Measurements from ENCODE around the gene PABPN1L.

PABPN1L gene, protein sequence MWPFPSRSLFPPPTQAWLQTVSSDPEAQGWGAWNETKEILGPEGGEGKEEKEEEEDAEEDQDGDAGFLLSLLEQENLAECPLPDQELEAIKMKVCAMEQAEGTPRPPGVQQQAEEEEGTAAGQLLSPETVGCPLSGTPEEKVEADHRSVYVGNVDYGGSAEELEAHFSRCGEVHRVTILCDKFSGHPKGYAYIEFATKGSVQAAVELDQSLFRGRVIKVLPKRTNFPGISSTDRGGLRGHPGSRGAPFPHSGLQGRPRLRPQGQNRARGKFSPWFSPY

DNA sequence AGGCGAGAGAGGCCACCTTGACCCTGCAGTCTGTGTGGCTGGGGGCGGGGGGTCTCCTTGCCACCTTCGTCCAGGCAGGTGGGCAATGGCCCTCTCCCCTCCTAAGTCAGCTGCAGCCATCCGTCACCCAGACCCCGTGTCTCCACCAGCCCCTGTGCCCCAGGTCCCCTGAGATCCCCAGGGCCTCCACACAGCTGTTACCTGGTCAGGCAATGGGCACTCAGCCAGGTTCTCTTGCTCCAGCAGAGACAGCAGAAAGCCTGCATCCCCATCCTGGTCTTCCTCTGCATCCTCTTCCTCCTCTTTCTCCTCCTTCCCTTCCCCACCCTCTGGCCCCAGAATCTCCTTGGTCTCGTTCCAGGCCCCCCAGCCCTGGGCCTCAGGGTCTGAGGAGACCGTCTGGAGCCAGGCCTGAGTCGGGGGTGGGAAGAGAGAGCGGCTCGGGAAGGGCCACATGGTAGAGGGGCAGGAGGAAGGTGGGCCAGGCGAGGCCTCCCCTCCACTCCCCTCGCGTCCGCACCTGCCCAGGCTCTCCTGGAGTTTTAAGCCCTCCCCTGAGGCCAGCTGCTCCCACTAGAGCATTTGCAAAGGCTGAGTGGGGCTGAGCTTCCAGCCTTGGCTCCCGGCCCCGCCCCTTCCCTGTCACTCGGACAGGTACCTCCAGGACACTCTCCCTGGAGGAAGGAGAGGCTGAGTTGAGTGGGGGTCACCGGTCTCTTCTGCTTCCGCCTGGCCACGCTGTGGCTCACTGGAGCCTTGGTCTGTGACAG, at the start of gene PABPN1L:
PABPN1L (minus strand) TSS at position 510 of the 770 bp plus-strand sequence; CDS start at position 456, 54 bp downstream.
- no peak for DNase-seq (ENCODE audit: low spot score)

DNA sequence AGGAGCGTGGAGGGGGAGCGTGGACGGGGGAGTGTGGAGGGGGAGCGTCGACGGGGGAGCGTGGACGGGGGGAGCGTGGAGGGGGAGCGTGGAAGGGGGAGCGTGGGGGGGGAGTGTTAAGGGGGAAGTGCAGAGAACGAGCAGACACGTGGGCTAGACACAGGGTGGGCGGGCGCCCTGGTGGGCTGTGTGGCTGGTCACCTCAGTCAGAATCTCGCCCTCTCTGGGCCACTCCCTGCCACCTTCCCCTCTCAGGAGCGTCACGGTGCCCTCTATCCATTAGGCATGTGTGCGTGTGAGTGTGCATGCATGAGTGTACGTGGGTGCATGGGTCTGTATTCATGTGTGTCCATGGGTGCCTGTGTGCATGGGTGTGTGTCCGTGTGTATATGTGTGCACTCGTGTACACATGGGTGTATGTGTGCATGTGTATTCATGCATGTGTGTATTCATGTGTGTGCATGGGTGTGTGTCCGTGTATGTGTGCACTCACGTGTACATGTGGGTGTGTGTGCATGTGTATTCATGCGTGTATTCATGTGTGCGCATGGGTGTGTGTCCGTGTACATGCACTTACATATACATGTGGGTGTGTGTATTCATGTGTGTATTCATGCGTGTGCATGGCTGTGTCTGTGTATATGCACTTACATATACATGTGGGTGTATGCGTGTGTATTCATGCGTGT, 49.3 kb upstream of the PABPN1L start:
- no peak for DNase-seq (ENCODE audit: low spot score)

DNA sequence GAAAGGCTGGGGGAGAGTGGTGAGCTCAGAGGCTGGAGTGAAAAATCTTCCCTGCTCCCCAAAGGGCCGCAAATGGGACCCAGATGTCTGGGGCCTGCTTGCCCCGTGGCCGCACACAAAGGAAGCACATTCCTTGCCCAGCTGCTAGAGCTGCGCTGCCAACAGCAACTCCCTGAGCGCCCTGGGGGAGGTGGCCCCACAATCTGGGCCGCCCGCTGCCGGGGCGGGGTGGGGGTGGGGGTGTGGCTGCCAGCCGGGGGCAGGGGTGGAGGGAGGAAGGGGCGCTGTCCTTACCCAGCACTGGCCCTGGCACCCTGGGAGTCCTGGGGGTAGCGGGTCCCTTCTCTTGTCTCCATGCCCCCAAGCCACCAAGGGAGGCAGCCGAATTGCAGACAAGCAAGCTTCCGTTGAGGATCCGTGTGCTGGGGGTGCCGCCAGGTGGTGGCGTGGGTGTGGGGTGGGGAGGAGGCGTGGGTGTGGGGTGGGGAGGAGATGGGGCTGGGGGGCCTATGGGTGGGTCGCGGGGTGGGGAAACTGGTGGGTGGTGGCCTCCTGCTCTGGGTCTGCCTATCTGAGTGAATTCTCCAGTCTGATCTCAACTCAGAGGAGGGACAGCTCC, 48.4 kb upstream of the PABPN1L start:
- no peak for DNase-seq (ENCODE audit: low spot score)

DNA sequence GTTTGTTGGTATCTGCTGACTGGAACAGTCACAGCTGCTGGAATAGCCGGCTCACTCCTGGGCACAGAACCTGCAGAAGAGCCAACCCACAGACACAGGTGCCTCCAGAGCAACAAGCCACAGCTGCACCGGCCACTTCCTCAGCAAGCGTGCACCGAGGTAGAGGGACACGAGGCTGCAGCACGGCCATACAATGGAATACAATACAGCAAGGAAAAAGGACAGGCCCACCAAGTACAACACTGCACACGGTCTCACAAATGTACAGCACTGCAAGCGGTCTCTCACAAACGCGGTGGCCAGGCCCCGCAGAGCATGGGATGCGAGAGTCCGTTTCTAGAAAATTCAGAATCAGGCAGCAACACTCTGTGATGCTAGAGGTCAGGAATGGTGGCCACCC, 47.4 kb upstream of the PABPN1L start:
- no peak for DNase-seq (ENCODE audit: low spot score)

DNA sequence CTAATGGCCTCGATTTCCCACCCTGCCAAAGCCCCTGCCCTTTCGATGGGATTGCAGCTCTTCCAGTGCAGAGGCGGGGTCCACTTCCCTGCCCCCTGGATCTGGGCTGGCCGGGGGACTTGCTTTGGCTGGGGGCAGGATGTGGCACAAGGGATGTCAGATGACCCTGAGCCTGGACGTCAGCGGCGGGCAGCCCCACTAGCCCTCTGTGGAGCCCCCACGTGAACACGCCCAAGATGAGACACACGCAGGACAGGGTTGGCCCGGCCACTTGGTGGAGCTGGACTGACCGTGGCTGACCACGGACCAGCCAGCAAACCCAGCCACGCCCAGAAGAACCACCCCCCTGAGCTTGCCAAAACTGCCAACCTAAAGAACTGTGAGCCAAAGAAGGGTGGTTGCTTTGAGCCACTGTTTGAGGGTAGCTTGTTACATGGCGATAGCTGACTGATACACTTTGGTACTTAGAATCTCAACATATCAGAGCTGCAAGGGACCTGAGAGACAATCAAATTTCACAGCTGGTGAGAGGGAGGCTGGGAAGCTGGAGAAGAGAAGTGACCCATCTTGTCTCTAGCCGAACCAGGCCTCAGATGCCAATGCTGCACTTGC, 46.6 kb upstream of the PABPN1L start:
- no peak for DNase-seq (ENCODE audit: low spot score)

DNA sequence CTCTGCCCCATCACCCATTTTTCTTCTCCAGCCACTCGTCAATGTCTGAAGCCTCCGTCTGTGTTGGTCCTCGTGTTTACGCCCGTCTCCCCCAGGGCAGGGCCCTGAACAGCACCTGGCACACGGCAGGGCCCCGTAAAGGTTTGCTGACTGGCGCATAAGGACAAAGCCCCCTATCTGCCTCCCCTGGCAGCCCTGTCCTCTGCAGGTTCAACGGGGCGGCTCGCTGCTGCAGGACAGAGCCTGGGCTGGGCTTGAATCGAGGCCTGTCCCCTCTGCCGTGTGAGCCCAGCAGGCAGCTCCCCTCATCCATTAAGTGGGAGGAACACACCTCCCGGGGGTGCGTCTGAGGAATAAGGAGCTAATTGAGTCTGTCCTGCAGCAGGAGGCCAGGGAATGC, 46.1 kb upstream of the PABPN1L start:
- no peak for DNase-seq (ENCODE audit: low spot score)

DNA sequence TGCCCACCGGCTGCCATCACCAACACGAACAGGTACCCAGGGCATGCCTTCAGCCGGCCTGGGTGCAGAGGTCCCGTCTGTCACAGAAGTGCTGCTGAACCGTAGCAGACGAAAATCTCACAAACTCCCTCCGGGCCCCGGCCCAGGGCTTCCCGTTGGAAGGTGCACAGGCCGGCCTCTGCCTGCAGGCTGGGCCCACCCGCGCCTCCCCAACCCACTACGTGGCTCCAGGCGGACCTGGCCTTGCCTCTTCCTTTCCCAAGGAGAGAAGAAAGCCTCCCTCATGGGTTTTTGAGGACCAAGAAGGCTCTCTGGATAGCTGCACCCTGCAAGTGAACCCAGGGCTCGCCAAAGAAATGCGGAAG, 45.5 kb upstream of the PABPN1L start:
- DNase-seq (ENCODE audit: low spot score): no peak

DNA sequence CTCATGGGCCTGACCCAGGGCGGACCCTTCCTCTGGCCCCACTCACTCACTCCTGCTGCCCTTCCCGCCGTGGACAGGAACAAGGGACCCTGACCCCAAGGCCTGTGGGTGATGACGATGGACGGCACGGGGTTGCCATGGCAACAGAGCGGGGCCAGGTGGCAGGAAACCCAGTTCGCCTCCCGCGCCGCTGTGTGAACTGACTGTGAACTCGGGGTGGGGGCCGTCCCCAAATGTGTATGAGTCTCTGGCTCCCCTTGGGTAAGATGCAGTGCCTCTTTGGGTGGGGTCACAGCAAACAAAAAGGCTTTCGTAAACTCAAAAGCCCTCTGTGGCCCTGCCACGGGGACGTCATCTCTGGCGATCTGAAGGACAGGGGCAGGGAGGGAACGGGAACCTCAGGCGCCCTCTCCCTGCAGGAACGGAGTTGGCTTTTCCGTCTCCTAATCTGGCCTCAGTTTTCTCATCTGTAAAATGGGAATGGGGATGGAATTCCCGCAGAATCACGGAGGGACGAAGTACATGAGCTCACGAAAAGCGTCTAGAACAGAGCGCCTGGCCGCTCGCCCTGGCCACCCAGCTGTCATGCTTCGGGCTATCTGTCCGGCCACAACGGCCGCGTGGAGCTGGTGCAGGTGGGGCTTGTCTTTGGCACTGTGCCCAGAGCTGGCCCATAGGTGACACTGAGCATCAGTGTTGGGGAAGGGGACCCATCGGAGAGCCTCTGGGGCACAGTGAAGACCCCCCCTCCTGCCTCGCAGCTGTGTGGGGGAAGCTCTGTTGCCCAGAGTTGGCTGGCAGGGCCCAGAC, 44.9 kb upstream of the PABPN1L start:
- no peak for DNase-seq (ENCODE audit: low spot score)

DNA sequence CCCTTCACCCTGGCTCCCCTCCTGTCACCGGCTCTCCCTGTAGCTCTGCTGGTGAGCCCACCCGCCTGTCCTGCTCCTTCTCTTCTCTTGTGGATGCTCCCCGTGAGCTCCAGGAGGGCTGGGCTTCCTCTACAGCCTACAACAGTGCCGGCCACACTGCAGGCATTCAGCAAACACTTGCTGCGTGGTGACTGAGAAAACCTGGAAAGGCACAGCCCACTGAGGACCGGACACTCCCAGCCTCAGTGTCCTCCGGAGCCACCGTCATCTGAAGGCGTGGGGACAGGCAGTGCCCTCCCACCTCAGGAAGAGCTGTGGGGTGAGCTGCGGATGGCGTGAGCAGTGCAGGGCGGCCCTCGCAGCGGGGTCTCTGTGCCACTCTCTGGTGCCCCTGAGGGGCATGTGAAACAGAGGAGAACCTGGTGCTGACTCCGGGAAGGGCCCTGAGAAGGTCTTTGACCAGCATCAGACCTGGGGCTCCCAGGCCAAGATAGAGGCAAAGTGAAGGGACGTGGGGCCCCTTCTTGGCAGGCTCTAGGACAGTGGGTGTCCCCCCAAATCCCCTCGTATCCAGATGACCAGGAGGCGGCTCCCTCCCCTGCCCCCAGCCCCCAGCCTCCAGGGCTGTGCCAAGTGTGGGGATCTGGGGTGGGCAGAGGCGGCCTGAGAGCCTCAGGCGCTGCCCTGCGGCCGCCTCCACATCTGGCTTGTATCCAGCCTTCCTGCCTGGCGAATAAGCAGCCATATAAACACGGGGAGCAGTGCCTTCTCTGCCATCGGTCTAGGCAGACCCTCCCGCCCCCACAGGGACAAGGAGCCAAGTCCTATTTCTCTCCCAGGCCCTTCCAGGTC, 44.0 kb upstream of the PABPN1L start:
- DNase-seq (ENCODE audit: low spot score): no peak

DNA sequence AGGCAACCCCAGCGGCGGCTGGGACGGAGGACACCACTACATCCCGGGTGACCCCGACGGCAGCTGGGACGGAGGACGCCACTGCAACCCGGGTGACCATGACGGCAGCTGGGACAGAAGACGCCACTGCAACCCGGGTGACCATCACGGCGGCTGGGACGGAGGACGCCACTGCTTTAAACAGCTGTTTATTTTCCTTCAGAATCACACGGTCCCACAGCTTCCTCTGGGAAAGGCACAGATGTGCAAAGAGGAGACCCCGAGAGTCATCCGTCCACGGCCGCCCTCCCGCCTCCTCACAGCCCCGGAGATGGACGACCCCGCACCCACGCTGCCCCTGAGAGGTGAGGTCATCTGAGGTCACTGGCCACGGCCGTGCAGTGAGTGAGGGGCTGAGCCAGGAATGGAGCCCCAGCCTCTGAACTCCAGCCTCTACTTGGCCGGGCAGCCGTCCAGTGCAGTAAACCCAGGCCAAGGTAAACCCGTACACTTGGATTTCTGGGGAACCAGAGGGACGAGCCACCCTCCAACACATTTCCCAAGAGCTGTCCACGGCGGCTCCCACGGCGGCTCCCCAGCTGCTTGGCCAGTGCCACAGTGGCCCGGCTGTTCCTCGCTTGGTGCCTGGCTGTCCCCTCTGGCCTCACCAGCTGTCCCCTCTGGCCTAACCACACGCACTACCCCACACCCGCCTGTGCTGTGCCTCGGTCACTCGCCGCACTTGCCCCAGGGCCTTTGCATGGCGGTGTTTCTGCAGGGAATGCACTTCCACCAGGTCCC, 43.2 kb upstream of the PABPN1L start:
- no peak for DNase-seq (ENCODE audit: low spot score)

DNA sequence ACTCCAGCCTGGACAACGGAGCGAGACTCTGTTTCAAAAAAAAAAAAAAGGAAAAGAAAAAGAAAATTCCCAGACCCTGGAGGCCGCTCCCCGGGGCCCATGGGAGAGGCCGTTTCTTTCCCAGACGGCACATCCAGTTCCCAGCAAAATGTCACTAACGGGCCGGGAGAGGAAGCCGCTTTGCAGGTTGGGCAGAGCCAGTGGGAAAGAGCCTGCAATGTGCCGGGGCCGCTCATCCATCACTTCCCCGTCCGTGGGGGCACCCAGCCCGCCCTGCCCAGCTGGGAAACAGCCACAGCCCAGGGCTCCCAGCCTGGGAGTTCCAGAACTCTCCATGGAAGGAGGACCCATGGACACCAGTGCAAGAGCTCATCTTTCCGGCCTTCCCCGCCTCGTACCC, 41.8 kb upstream of the PABPN1L start:
- DNase-seq (ENCODE audit: low spot score): no peak

DNA sequence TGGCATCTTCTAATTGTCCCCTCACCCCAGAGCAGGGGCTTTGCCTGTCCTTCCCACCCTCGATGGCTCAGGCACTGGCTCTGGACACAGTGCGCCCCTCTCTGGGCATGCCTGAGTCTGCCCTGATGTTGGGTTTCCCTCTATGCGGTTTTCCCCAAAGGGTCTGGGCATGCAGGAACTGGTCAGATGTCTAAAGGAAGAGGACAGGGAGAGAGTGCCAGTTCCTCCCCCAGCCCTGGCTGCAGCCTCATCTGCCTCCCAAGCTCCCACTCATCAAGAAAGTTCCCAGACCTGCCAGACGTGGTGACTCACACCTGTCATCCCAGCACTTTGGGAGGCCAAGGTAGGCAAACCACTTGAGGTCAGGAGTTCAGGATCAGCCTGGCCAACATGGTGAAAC, 41.3 kb upstream of the PABPN1L start:
- DNase-seq (ENCODE audit: low spot score): no peak

DNA sequence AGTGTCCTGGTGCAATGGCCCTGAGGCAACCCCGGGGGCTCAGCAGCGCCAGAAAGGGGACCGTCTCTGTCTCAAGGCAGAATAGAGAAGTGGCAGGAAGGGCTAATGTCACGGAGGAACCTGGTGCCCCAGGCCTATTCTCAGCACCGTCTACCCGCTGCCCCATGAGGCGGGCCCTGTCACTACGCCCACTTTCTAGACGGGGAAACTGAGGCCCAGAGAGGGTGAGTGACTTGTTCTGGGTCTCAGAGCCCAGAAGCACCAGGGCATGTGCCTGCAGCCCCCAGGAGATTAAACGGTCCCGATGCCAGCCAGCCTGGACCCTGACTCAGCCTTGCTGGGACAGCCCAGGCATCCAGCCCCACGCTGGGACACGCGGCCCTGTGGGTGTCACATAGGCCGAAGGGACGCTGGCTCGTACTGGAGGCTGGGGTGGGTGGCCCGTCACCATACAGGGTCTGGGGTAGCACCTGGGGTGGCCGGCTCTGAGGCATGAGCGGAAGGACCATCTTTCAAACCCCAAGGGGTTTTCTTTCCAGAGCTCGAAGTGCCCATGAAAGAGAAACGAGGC, 40.2 kb upstream of the PABPN1L start:
- DNase-seq (ENCODE audit: low spot score): no peak

DNA sequence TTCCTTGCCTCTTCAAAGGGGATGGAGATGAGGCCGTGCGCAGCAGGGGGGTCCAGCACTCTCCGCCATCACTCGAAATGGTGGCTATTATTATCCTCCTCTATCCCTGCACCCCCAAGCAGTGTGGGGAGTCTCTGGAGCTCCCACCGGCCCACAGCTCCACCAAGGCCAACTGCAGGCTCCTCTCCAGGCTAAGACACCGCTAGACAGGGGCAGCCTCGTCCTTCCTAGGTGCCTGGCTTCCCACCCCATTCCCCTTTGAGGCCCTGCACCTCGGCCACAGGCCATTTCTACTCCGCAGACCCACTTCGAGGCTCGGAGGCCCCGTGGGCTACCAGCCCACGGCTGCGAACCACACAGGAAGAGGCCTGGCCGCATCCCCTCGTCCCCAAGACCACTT, 39.6 kb upstream of the PABPN1L start:
- no peak for DNase-seq (ENCODE audit: low spot score)

DNA sequence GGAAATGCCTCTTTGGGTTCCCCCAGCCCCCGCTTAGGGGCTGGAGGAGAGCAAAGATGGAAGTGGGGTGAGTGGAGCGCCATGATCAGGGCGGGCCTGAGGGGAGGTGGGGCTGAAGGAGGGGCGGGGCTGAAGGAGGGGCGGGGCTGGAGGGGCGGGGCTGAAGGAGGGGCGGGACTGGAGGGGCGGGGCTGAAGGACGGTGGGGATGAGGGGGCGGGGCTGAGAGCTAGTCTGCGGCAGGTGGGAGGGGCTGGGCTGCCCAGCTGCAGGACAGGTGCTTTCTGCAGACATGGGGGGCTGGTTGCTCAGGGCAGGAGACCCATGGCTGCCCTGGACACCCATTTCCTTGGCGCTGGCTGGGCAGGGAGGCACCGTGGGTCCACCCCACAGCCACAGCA, 39.1 kb upstream of the PABPN1L start:
- DNase-seq (ENCODE audit: low spot score): no peak

DNA sequence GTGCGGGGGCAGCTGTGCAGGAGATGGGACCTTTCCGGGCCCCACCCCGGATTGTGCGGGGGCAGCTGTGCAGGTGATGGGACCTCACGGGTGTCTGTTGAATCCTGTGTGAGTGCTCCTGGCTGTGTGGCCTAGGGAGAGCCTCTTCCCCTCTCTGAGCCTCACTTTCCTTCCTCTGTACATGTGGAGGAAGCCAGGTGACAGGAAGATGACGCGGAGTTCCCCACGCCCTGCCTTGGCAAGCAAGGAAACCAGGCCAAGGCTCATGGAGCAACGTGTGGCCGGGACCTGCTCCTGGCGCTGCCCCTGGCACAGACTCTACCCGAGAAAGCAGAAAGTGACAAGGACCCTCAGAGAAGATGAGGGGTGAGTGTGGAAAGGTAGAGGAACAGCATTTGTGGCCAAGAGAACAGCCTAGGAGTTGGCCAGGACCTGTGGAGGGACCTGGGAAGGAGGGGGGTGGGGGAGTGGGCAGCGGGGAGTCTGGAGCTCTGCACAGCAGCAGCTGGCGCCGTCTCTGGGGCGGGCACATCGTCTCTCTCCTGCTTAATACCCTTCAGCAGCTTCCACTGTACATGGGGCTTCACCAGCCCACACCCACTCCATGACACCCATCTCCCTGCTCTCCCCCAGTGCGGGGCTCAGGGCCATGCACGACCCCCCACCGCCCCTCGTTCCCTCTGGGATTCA, 38.4 kb upstream of the PABPN1L start:
- DNase-seq (ENCODE audit: low spot score): no peak

DNA sequence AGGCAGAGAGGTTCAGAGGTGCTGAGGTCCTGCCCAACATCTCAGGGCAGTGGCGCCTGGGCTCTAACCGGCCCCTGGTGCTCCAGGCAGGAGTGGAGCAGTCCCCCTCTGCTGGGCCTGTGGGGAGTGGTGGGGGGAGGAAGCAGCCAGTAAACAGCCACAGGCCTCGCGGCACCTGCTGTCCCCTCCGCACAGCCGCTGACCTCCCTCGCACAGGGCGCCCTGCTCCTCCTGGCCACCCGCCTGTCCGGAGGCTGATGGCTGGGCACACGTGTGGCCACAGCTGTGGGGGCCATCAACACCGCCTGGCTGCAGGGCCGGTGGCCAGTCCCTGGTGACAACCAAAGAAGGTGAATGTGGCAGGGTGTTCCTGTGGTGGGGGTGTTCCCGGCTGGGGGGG, 36.8 kb upstream of the PABPN1L start:
- no peak for DNase-seq (ENCODE audit: low spot score)

DNA sequence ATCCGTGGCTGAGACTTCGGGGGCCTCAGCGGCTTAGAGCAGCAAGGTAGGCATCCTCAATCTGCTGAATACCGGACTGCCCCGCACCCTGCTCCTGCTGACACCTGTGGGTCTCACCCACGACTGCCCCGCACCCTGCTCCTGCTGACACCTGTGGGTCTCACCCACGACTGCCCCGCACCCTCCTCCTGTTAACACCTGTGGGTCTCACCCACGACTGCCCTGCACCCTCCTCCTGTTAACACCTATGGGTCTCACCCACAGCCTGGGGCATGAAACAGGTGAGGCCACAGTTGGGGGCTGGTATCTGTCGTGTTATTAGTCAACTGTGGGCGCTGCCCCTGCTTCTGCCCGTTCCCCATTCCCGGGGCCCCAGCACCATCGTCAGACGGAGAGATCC, 36.3 kb upstream of the PABPN1L start:
- DNase-seq (ENCODE audit: low spot score): no peak
